GM12892 (cell line): ENCODE data around the gene SAMD9.

Source experiments
- POLR2A ChIP-seq: IDR thresholded peaks from 2 replicates; pipeline ENCODE4 v1.6.1; 2011; ENCODE audit warnings: low read depth, low read length, control low read depth
- POLR2AphosphoS5 ChIP-seq: IDR thresholded peaks from 2 replicates; pipeline ENCODE4 v1.6.1; 2011; ENCODE audit warnings: low read depth, low read length, control low read depth
- TAF1 ChIP-seq: IDR thresholded peaks from 2 replicates; pipeline ENCODE4 v1.6.1; 2011; ENCODE audit warnings: low read depth, mild to moderate bottlenecking, control low read depth, low read length, borderline replicate concordance

- TF ChIP-seq TAF1 = no peak
- TF ChIP-seq POLR2A = no peak
- TF ChIP-seq POLR2AphosphoS5 = no peak
Observed at GRCh38 chr7:93164766-93165165, 47.0 kb upstream of the SAMD9 start.
